ENCODE measurements around the gene SGIP1. TPM values are rescaled to one million over a fixed set of nuclear protein-coding genes. Genes with fewer than 3 reads are reported as not detected.

SGIP1 gene
- total RNA-seq, 1 donor from 2014 or later, result 75.2 TPM

- Mint-ChIP-seq H3K27ac (ENCODE audit: unreplicated experiment) (no peak overlapping the region), H3K4me3 (ENCODE audit: unreplicated experiment) (no peak overlapping the region), H3K9me3 (ENCODE audit: unreplicated experiment) (no peaks in the 10 kb centered on the region), H3K4me1 (ENCODE audit: low read depth, unreplicated experiment) (peaks cover 8% of the 10 kb centered on the region), H3K36me3 (ENCODE audit: unreplicated experiment) (no peaks in the 10 kb centered on the region), H3K27me3 (ENCODE audit: unreplicated experiment) (no peaks in the 10 kb centered on the region)
- no peak for DNase-seq
- TF ChIP-seq CTCF (IDR thresholded peaks at IDR 0.05; ENCODE audit: partially characterized antibody, unreplicated experiment), result no peak
These were observed 95.0 kb downstream of the SGIP1 start for GRCh38 chr1:66628926-66629325.

- Mint-ChIP-seq H3K4me3 (ENCODE audit: unreplicated experiment) (no peak overlapping the region), H3K27ac (ENCODE audit: unreplicated experiment) (no peak overlapping the region), H3K36me3 (ENCODE audit: unreplicated experiment) (no peaks in the 10 kb centered on the region), H3K9me3 (ENCODE audit: unreplicated experiment) (no peaks in the 10 kb centered on the region), H3K4me1 (ENCODE audit: low read depth, unreplicated experiment) (peaks cover 14% of the 10 kb centered on the region), H3K27me3 (ENCODE audit: unreplicated experiment) (no peaks in the 10 kb centered on the region)
- DNase-seq, result no peak
- no peak for TF ChIP-seq CTCF (IDR thresholded peaks at IDR 0.05; ENCODE audit: partially characterized antibody, unreplicated experiment)
These were observed 99.2 kb downstream of the SGIP1 start for GRCh38 chr1:66633159-66633558.

GRCh38 chr1:66637146-66637545 lies 103.2 kb downstream of the SGIP1 start:
- no peak for DNase-seq
- H3K27ac Mint-ChIP-seq (ENCODE audit: unreplicated experiment), result no peak overlapping the region
- H3K27me3 Mint-ChIP-seq (ENCODE audit: unreplicated experiment), result no peaks in the 10 kb centered on the region

GRCh38 chr1:66641891-66642473 lies 108.0 kb downstream of the SGIP1 start:
- Mint-ChIP-seq H3K9me3 (ENCODE audit: unreplicated experiment) (no peaks in the 10 kb centered on the region), H3K27me3 (ENCODE audit: unreplicated experiment) (no peaks in the 10 kb centered on the region), H3K36me3 (ENCODE audit: unreplicated experiment) (no peaks in the 10 kb centered on the region), H3K4me3 (ENCODE audit: unreplicated experiment) (no peak overlapping the region), H3K4me1 (ENCODE audit: low read depth, unreplicated experiment) (peaks cover 4% of the 10 kb centered on the region), H3K27ac (ENCODE audit: unreplicated experiment) (no peak overlapping the region)
- no peak for TF ChIP-seq CTCF (IDR thresholded peaks at IDR 0.05; ENCODE audit: partially characterized antibody, unreplicated experiment)
- no peak for DNase-seq

More at GRCh38 chr1:66637146-66637545, 103.2 kb downstream of the SGIP1 start:
- TF ChIP-seq CTCF (IDR thresholded peaks at IDR 0.05; ENCODE audit: partially characterized antibody, unreplicated experiment), result no peak
- Mint-ChIP-seq H3K36me3 (ENCODE audit: unreplicated experiment) (no peaks in the 10 kb centered on the region), H3K4me1 (ENCODE audit: low read depth, unreplicated experiment) (peaks cover 18% of the 10 kb centered on the region), H3K4me3 (ENCODE audit: unreplicated experiment) (no peak overlapping the region), H3K9me3 (ENCODE audit: unreplicated experiment) (no peaks in the 10 kb centered on the region)

- Mint-ChIP-seq H3K27me3 (ENCODE audit: unreplicated experiment) (no peaks in the 10 kb centered on the region), H3K36me3 (ENCODE audit: unreplicated experiment) (no peaks in the 10 kb centered on the region), H3K9me3 (ENCODE audit: unreplicated experiment) (no peaks in the 10 kb centered on the region), H3K27ac (ENCODE audit: unreplicated experiment) (no peak overlapping the region), H3K4me3 (ENCODE audit: unreplicated experiment) (no peak overlapping the region), H3K4me1 (ENCODE audit: low read depth, unreplicated experiment) (peaks cover 4% of the 10 kb centered on the region)
- TF ChIP-seq CTCF (IDR thresholded peaks at IDR 0.05; ENCODE audit: partially characterized antibody, unreplicated experiment), result no peak
- no peak for DNase-seq
These were observed 109.0 kb downstream of the SGIP1 start for GRCh38 chr1:66642992-66643391.
